GM23338 (cell line): ENCODE measurements around the gene SLC26A5. TPM values are rescaled to one million over a fixed set of nuclear protein-coding genes. Genes with fewer than 3 reads are reported as not detected.

ENCODE experiments used
- ATAC-seq: fragments of 200-7000 bp; cut with Tn5 transposase; 3 replicates; pipeline ENCODE4 v1.9.1; 2020
- DNase-seq: peaks from one replicate; pipeline ENCODE4 v3.0.0-alpha.2; 2015; ENCODE audit warnings: low spot score
- H2AFZ ChIP-seq: fragments of 200-600 bp; sonication (generic); 2 replicates; pipeline ENCODE4 v1.8.0; 2016; ENCODE audit warnings: antibody characterized with exemption, mild to moderate bottlenecking, moderate library complexity
- H3F3A ChIP-seq: fragments of 200-600 bp; sonication (generic); replicated peaks from 2 replicates; pipeline ENCODE4 v1.8.0; 2017; ENCODE audit warnings: antibody characterized with exemption, mixed run types, low read depth
- H3K27ac ChIP-seq: fragments of 200-600 bp; sonication (generic); 2 replicates; pipeline ENCODE4 v1.6.1; 2016; ENCODE audit warnings: low read depth
- H3K27me3 ChIP-seq: fragments of 200-600 bp; sonication (generic); 2 replicates; pipeline ENCODE4 v1.8.0; 2016; ENCODE audit warnings: mild to moderate bottlenecking, mixed run types, moderate library complexity; ENCODE audit not compliant: insufficient read depth
- H3K36me3 ChIP-seq: fragments of 200-600 bp; sonication (generic); 2 replicates; pipeline ENCODE4 v1.8.0; 2016; ENCODE audit warnings: mild to moderate bottlenecking; ENCODE audit not compliant: insufficient read depth
- H3K4me1 ChIP-seq: fragments of 200-600 bp; sonication (generic); 2 replicates; pipeline ENCODE4 v1.8.0; 2016; ENCODE audit warnings: mild to moderate bottlenecking, moderate library complexity; ENCODE audit not compliant: insufficient read depth
- H3K4me2 ChIP-seq: fragments of 200-600 bp; sonication (generic); 2 replicates; pipeline ENCODE4 v1.7.1; 2017; ENCODE audit warnings: mixed run types
- H3K4me3 ChIP-seq: fragments of 200-600 bp; sonication (generic); 2 replicates; pipeline ENCODE4 v1.6.1; 2016; ENCODE audit warnings: mixed run types
- H3K79me2 ChIP-seq: fragments of 200-600 bp; sonication (generic); replicated peaks from 2 replicates; pipeline ENCODE4 v1.8.0; 2017; ENCODE audit warnings: mild to moderate bottlenecking; ENCODE audit not compliant: insufficient read depth
- H3K9me2 ChIP-seq: fragments of 200-600 bp; sonication (generic); 2 replicates; pipeline ENCODE4 v1.8.0; 2017; ENCODE audit not compliant: insufficient read depth
- H4K20me1 ChIP-seq: fragments of 200-600 bp; sonication (generic); replicated peaks from 2 replicates; pipeline ENCODE4 v1.8.0; 2017; ENCODE audit warnings: mild to moderate bottlenecking; ENCODE audit not compliant: insufficient read depth
- H3K27ac Mint-ChIP-seq: 2 replicates; pipeline ENCODE4 v1.8.0; 2020; ENCODE audit warnings: inconsistent platforms, mild to moderate bottlenecking, moderate library complexity, mixed read lengths
- H3K27me3 Mint-ChIP-seq: 3 replicates; pipeline ENCODE4 v1.8.0; 2022; ENCODE audit warnings: low read depth, mild to moderate bottlenecking, moderate library complexity, mixed read lengths, inconsistent platforms; ENCODE audit not compliant: insufficient read depth, poor library complexity
- H3K36me3 Mint-ChIP-seq: 3 replicates; pipeline ENCODE4 v1.8.0; 2021; ENCODE audit warnings: low read depth, mild to moderate bottlenecking, inconsistent platforms, moderate library complexity, mixed read lengths
- H3K4me1 Mint-ChIP-seq: 3 replicates; pipeline ENCODE4 v1.8.0; 2020; ENCODE audit warnings: mild to moderate bottlenecking, inconsistent platforms, mixed read lengths
- H3K4me3 Mint-ChIP-seq: 3 replicates; pipeline ENCODE4 v1.8.0; 2021; ENCODE audit warnings: moderate library complexity, mild to moderate bottlenecking, inconsistent platforms, mixed read lengths
- H3K9me3 Mint-ChIP-seq: 3 replicates; pipeline ENCODE4 v1.8.0; 2020; ENCODE audit warnings: moderate library complexity, mild to moderate bottlenecking, inconsistent platforms, mixed read lengths
- ETS1 ChIP-seq: IDR thresholded peaks from 2 replicates; pipeline ENCODE4 v1.6.1; 2016; ENCODE audit warnings: antibody characterized with exemption
- JUNB ChIP-seq: IDR thresholded peaks from one replicate; pipeline ENCODE4 v1.6.1; 2016; ENCODE audit warnings: antibody characterized with exemption; ENCODE audit not compliant: unreplicated experiment
- POLR2AphosphoS5 ChIP-seq: IDR thresholded peaks from 2 replicates; pipeline ENCODE4 v1.6.1; 2016; ENCODE audit warnings: antibody characterized with exemption, low read depth
- REST ChIP-seq: IDR thresholded peaks from one replicate; pipeline ENCODE4 v1.6.1; 2018; ENCODE audit warnings: antibody characterized with exemption; ENCODE audit not compliant: unreplicated experiment
- ZNF114 ChIP-seq: fragments of 250-450 bp; sonication (Bioruptor Pico); IDR thresholded peaks from 2 replicates; pipeline ENCODE4 v1.5.0; 2020; ENCODE audit warnings: mild to moderate bottlenecking, moderate library complexity
- polyA plus RNA-seq: library from polyadenylated mRNA; unstranded; fragments of >200 nt; fragmentation: Nextera tagmentation; extraction: Ambion mirVana; gene quantifications from 2 replicates; pipeline ENCODE4 v1.2.1, GENCODE V29; 2016
- total RNA-seq: library from RNA; depleted of rRNA; stranded (reverse); fragments of >200 nt; shearing (Covaris generic); gene quantifications from 2 replicates; pipeline ENCODE4 v1.2.3, GENCODE V29; 2014
- TF ChIP-seq, protein P1 (sequence below), 2 experiments: fragments of 200-600 bp in 1 of 2; sonication (generic) in 1 of 2; conservative IDR thresholded peaks; 2 replicates each; pipeline versions ENCODE4 v1.5.1 to v1.6.1; 2016 to 2017; ENCODE audit warnings: antibody characterized with exemption in 2 of 2, low read depth in 2 of 2, mild to moderate bottlenecking in 2 of 2, moderate library complexity in 1 of 2
- TF ChIP-seq, protein P2 (sequence below): fragments of 250-450 bp; sonication (Bioruptor Pico); IDR thresholded peaks from 2 replicates; pipeline ENCODE4 v1.5.0; 2020; ENCODE audit warnings: mild to moderate bottlenecking, moderate library complexity

Gene SLC26A5
- total and polyA plus RNA-seq, 2 experiments from 2014 or later, result 0.49 to 1.0 TPM

DNA sequence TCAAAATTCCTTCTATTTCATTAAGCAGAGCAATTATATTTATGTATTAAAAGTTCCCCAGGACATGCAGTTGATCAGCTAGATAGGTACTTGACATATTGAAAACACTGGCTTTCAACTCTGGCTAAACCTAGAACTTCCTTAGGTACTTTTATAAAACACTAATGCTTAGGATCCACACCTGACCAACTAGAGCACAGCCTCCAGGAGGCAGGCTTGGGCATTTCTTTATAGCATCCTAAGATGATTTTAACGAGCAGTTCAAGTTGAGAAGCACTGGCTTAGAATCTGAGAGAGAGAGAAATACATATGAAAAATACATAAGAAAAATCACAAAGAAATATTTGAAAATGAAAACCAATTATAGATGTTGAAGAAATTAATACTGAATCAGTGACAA lies 20.8 kb downstream of the SLC26A5 start:
- H3K36me3 ChIP-seq, result no peaks in the 10 kb centered on the region
- no peak overlapping the region for H3K27ac Mint-ChIP-seq
- no peaks in the 10 kb centered on the region for H4K20me1 ChIP-seq
- no peaks in the 10 kb centered on the region for H3K9me2 ChIP-seq
- H3K4me1 ChIP-seq, result no peaks in the 10 kb centered on the region
- DNase-seq, result peak; percentile 11
- H3K36me3 Mint-ChIP-seq, result no peaks in the 10 kb centered on the region
- H3K4me1 Mint-ChIP-seq, result no peaks in the 10 kb centered on the region
- no peaks in the 10 kb centered on the region for H3K27me3 ChIP-seq
- ATAC-seq, result no peak
- H3K27ac ChIP-seq, result no peak overlapping the region
- no peaks in the 10 kb centered on the region for H3K9me3 Mint-ChIP-seq
- no peaks in the 10 kb centered on the region for H3F3A ChIP-seq
- H3K79me2 ChIP-seq, result no peaks in the 10 kb centered on the region
- no peak overlapping the region for H3K4me3 Mint-ChIP-seq
- no peak overlapping the region for H3K4me3 ChIP-seq
- no peak for TF ChIP-seq ETS1
- no peak for TF ChIP-seq REST
- no peak for TF ChIP-seq ZNF114 (CRISPR knock-in tag)
- no peak for TF ChIP-seq POLR2AphosphoS5
- TF ChIP-seq, protein P1, sequence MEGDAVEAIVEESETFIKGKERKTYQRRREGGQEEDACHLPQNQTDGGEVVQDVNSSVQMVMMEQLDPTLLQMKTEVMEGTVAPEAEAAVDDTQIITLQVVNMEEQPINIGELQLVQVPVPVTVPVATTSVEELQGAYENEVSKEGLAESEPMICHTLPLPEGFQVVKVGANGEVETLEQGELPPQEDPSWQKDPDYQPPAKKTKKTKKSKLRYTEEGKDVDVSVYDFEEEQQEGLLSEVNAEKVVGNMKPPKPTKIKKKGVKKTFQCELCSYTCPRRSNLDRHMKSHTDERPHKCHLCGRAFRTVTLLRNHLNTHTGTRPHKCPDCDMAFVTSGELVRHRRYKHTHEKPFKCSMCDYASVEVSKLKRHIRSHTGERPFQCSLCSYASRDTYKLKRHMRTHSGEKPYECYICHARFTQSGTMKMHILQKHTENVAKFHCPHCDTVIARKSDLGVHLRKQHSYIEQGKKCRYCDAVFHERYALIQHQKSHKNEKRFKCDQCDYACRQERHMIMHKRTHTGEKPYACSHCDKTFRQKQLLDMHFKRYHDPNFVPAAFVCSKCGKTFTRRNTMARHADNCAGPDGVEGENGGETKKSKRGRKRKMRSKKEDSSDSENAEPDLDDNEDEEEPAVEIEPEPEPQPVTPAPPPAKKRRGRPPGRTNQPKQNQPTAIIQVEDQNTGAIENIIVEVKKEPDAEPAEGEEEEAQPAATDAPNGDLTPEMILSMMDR (conservative IDR thresholded peaks at IDR 0.05; ENCODE audit: low read depth in 2 of 2), result peak; percentile 40 to 43
- H3K27me3 Mint-ChIP-seq, result no peaks in the 10 kb centered on the region
- H3K4me2 ChIP-seq, result no peak overlapping the region
- H2AFZ ChIP-seq, result no peak overlapping the region

DNA sequence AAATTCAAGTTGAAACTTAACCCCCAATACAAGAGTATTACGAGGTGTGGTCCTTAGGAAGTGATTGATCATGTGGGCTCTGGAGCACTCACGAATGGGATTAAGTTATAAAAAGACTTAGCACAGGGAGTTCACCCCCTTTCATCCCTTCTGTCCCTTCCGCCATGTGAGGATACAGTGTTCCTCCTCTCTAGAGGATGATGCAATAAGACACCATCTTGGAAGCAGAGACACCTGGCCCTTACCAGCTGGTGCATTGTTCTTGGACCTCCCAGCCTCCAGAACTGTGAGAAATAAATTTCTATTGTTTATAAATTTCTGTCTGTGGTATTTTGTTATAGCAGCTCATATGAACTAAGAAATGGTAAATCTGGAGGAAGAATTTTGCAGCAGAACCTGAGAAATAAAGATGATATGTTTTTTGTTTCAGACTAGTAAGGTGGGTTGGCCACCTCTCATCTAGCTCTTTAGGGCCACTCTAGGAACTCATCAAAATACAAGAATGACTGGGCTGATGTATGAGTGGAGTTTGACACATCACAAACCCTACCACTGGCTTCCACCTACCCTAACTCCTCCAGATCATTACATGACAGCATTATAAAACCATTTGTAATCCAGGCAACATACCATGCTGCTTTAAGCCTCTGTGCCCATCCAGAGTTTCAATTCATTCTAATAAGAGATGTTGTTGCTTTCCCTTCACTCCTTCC lies 22.4 kb downstream of the SLC26A5 start:
- Histone ChIP-seq H3K4me2 (no peak overlapping the region), H3K36me3 (no peaks in the 10 kb centered on the region), H3F3A (no peaks in the 10 kb centered on the region), H4K20me1 (no peaks in the 10 kb centered on the region), H3K4me1 (no peaks in the 10 kb centered on the region), H3K4me3 (no peak overlapping the region), H3K79me2 (no peaks in the 10 kb centered on the region), H2AFZ (no peak overlapping the region), H3K27me3 (no peaks in the 10 kb centered on the region), H3K27ac (no peak overlapping the region), H3K9me2 (no peaks in the 10 kb centered on the region)
- DNase-seq (no peak), ATAC-seq (no peak)
- no peaks in the 10 kb centered on the region for H3K36me3 Mint-ChIP-seq
- H3K27ac Mint-ChIP-seq, result no peak overlapping the region
- no peaks in the 10 kb centered on the region for H3K9me3 Mint-ChIP-seq
- H3K4me3 Mint-ChIP-seq, result no peak overlapping the region
- H3K4me1 Mint-ChIP-seq, result no peaks in the 10 kb centered on the region
- no peaks in the 10 kb centered on the region for H3K27me3 Mint-ChIP-seq
- TF ChIP-seq POLR2AphosphoS5, result no peak
- no peak for TF ChIP-seq ZNF114 (CRISPR knock-in tag)
- no peak for TF ChIP-seq JUNB
- TF ChIP-seq, protein P2, sequence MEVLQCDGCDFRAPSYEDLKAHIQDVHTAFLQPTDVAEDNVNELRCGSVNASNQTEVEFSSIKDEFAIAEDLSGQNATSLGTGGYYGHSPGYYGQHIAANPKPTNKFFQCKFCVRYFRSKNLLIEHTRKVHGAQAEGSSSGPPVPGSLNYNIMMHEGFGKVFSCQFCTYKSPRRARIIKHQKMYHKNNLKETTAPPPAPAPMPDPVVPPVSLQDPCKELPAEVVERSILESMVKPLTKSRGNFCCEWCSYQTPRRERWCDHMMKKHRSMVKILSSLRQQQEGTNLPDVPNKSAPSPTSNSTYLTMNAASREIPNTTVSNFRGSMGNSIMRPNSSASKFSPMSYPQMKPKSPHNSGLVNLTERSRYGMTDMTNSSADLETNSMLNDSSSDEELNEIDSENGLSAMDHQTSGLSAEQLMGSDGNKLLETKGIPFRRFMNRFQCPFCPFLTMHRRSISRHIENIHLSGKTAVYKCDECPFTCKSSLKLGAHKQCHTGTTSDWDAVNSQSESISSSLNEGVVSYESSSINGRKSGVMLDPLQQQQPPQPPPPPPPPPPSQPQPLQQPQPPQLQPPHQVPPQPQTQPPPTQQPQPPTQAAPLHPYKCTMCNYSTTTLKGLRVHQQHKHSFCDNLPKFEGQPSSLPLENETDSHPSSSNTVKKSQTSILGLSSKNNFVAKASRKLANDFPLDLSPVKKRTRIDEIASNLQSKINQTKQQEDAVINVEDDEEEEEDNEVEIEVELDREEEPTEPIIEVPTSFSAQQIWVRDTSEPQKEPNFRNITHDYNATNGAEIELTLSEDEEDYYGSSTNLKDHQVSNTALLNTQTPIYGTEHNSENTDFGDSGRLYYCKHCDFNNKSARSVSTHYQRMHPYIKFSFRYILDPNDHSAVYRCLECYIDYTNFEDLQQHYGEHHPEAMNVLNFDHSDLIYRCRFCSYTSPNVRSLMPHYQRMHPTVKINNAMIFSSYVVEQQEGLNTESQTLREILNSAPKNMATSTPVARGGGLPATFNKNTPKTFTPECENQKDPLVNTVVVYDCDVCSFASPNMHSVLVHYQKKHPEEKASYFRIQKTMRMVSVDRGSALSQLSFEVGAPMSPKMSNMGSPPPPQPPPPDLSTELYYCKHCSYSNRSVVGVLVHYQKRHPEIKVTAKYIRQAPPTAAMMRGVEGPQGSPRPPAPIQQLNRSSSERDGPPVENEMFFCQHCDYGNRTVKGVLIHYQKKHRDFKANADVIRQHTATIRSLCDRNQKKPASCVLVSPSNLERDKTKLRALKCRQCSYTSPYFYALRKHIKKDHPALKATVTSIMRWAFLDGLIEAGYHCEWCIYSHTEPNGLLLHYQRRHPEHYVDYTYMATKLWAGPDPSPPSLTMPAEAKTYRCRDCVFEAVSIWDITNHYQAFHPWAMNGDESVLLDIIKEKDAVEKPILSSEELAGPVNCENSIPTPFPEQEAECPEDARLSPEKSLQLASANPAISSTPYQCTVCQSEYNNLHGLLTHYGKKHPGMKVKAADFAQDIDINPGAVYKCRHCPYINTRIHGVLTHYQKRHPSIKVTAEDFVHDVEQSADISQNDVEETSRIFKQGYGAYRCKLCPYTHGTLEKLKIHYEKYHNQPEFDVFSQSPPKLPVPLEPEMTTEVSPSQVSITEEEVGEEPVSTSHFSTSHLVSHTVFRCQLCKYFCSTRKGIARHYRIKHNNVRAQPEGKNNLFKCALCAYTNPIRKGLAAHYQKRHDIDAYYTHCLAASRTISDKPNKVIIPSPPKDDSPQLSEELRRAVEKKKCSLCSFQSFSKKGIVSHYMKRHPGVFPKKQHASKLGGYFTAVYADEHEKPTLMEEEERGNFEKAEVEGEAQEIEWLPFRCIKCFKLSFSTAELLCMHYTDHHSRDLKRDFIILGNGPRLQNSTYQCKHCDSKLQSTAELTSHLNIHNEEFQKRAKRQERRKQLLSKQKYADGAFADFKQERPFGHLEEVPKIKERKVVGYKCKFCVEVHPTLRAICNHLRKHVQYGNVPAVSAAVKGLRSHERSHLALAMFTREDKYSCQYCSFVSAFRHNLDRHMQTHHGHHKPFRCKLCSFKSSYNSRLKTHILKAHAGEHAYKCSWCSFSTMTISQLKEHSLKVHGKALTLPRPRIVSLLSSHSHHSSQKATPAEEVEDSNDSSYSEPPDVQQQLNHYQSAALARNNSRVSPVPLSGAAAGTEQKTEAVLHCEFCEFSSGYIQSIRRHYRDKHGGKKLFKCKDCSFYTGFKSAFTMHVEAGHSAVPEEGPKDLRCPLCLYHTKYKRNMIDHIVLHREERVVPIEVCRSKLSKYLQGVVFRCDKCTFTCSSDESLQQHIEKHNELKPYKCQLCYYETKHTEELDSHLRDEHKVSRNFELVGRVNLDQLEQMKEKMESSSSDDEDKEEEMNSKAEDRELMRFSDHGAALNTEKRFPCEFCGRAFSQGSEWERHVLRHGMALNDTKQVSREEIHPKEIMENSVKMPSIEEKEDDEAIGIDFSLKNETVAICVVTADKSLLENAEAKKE (CRISPR knock-in tag), result no peak
